HCT116 (cell line): ENCODE data around the gene FTO. TPM values are rescaled to one million over a fixed set of nuclear protein-coding genes. Genes with fewer than 3 reads are reported as not detected.

Experiments
- ATAC-seq: fragments of 200-7000 bp; cut with Tn5 transposase; 2 replicates; pipeline ENCODE4 v1.9.1; 2020; ENCODE audit warnings: mild to moderate bottlenecking, moderate library complexity
- BruUV-seq: library from RNA; stranded (reverse); fragments of 400-500 nt; replicated peaks from 2 replicates; lab custom pipeline; 2021; lab: Mats Ljungman, UMichigan
- CTCF ChIA-PET: fragments of 300-600 bp; sonication (Branson Sonifier 250); formaldehyde crosslinking; loops from one replicate; lab custom pipeline; 2021; ENCODE audit warnings: antibody characterized with exemption; lab: Charles Lee
- POLR2A ChIA-PET: fragments of 300-600, 350-600 bp; sonication (Branson Sonifier 250); formaldehyde crosslinking; loops from one replicate; lab custom pipeline; 2021; ENCODE audit warnings: antibody characterized with exemption; lab: Charles Lee
- RAD21 ChIA-PET, 2 experiments: fragments of 300-600 bp; sonication (Branson Sonifier 250); formaldehyde crosslinking; loops; one replicate each; lab custom pipeline; 2023; ENCODE audit warnings: low total read pairs in 2 of 2; ENCODE audit not compliant: uncharacterized antibody in 2 of 2, unreplicated experiment in 2 of 2, low non-redundant PET in 1 of 2; lab: Charles Lee
- DNase-seq: peaks from one replicate; pipeline ENCODE4 v3.0.0-alpha.2; 2010; ENCODE audit warnings: low read depth, low spot score
- H2AFZ ChIP-seq: fragments of 200-600 bp; shearing (Covaris generic), sonication (generic); 2 replicates; pipeline ENCODE4 v1.6.1; 2017; ENCODE audit warnings: low read depth, mixed run types, mixed read lengths, antibody characterized with exemption, low read length; ENCODE audit not compliant: poor library complexity, severe bottlenecking
- H3K27ac ChIP-seq: 2 replicates; pipeline ENCODE4 v1.5.1; 2012; ENCODE audit warnings: low read depth, low read length
- H3K27me3 ChIP-seq: fragments of 200-600 bp; sonication (generic); 2 replicates; pipeline ENCODE4 v1.6.1; 2016; ENCODE audit warnings: mixed run types, low read length, mixed read lengths; ENCODE audit not compliant: insufficient read depth
- H3K36me3 ChIP-seq, 2 experiments: fragments of 200-500 bp in 1 of 2; fragments of 200-600 bp in 1 of 2; sonication (Bioruptor generic) in 1 of 2; sonication (generic) in 1 of 2; 2 replicates each; pipeline versions ENCODE4 v1.5.1 to v1.6.1; 2014 to 2016; ENCODE audit warnings: low read length in 2 of 2, inconsistent platforms in 1 of 2, mixed read lengths in 1 of 2, mixed run types in 1 of 2; ENCODE audit not compliant: insufficient read depth in 2 of 2, control insufficient read depth in 1 of 2
- H3K4me1 ChIP-seq, 2 experiments: fragments of 200-600 bp in 1 of 2; sonication (generic) in 1 of 2; 2 replicates each; pipeline versions ENCODE4 v1.5.1 to v1.6.1; 2012 to 2017; ENCODE audit warnings: low read length in 2 of 2, inconsistent platforms in 1 of 2, mild to moderate bottlenecking in 1 of 2, mixed read lengths in 1 of 2, mixed run types in 1 of 2, moderate library complexity in 1 of 2; ENCODE audit not compliant: insufficient read depth in 2 of 2, control insufficient read depth in 1 of 2
- H3K4me2 ChIP-seq: fragments of 200-600 bp; sonication (generic); 2 replicates; pipeline ENCODE4 v1.6.1; 2017; ENCODE audit warnings: mixed run types, low read length, mixed read lengths
- H3K4me3 ChIP-seq, 2 experiments: fragments of 200-600 bp in 1 of 2; sonication (generic) in 1 of 2; replicated peaks in 1 of 2; 2 replicates each; pipeline ENCODE4 v1.5.1; 2011 to 2016; ENCODE audit warnings: low read length in 2 of 2, control low read depth in 1 of 2, low read depth in 1 of 2, mild to moderate bottlenecking in 1 of 2, mixed read lengths in 1 of 2, mixed run types in 1 of 2
- H3K79me2 ChIP-seq: fragments of 200-600 bp; sonication (generic); 2 replicates; pipeline ENCODE4 v1.6.1; 2017; ENCODE audit warnings: mild to moderate bottlenecking, mixed run types, low read length, moderate library complexity, mixed read lengths; ENCODE audit not compliant: insufficient read depth
- H3K9ac ChIP-seq: fragments of 200-600 bp; sonication (generic); 2 replicates; pipeline ENCODE4 v1.6.1; 2016; ENCODE audit warnings: low read length, mixed read lengths
- H3K9me2 ChIP-seq: fragments of 200-600 bp; sonication (generic), shearing (Covaris generic); 2 replicates; pipeline ENCODE4 v1.6.1; 2017; ENCODE audit warnings: mixed run types, mild to moderate bottlenecking, moderate library complexity; ENCODE audit not compliant: insufficient read depth
- H3K9me3 ChIP-seq, 2 experiments: fragments of 200-500 bp in 1 of 2; fragments of 200-600 bp in 1 of 2; sonication (Bioruptor generic) in 1 of 2; sonication (generic) in 1 of 2; 2 replicates each; pipeline ENCODE4 v1.6.1; 2014 to 2017; ENCODE audit warnings: low read length in 2 of 2, mixed read lengths in 2 of 2, inconsistent platforms in 1 of 2, low read depth in 1 of 2, mild to moderate bottlenecking in 1 of 2, mixed run types in 1 of 2, moderate library complexity in 1 of 2; ENCODE audit not compliant: control insufficient read depth in 1 of 2, insufficient read depth in 1 of 2
- H4K20me1 ChIP-seq: fragments of 200-600 bp; sonication (generic), shearing (Covaris generic); 2 replicates; pipeline ENCODE4 v1.6.1; 2017; ENCODE audit warnings: mixed run types, mild to moderate bottlenecking, moderate library complexity; ENCODE audit not compliant: insufficient read depth
- ATF3 ChIP-seq: IDR thresholded peaks from 2 replicates; pipeline ENCODE4 v1.6.1; 2012
- CBX3 ChIP-seq: IDR thresholded peaks from 2 replicates; pipeline ENCODE4 v1.6.1; 2012; ENCODE audit warnings: low read depth
- CEBPB ChIP-seq: IDR thresholded peaks from 2 replicates; pipeline ENCODE4 v1.6.1; 2012; ENCODE audit warnings: low read depth
- CTCF ChIP-seq, 3 experiments: fragments of 200-600 bp in 1 of 3; sonication (generic) in 1 of 3; IDR thresholded peaks in 2 of 3; conservative IDR thresholded peaks in 1 of 3; 2 replicates each; pipeline ENCODE4 v1.5.1; 2012 to 2017; ENCODE audit warnings: low read depth in 2 of 3, low read length in 2 of 3, antibody characterized with exemption in 1 of 3, borderline replicate concordance in 1 of 3, control low read depth in 1 of 3, mild to moderate bottlenecking in 1 of 3, mixed read lengths in 1 of 3, mixed run types in 1 of 3, moderate library complexity in 1 of 3; ENCODE audit not compliant: insufficient read depth in 1 of 3
- EGR1 ChIP-seq: IDR thresholded peaks from 2 replicates; pipeline ENCODE4 v1.6.1; 2012; ENCODE audit warnings: low read depth
- ELF1 ChIP-seq: IDR thresholded peaks from 2 replicates; pipeline ENCODE4 v1.6.1; 2012; ENCODE audit warnings: low read depth, borderline replicate concordance
- EZH2 ChIP-seq: fragments of 200-600 bp; sonication (generic); IDR thresholded peaks from 2 replicates; pipeline ENCODE4 v1.6.1; 2017; ENCODE audit warnings: antibody characterized with exemption, mixed run types
- EZH2phosphoT487 ChIP-seq: fragments of 200-600 bp; IDR thresholded peaks from 2 replicates; pipeline ENCODE4 v1.6.1; 2018; ENCODE audit warnings: antibody characterized with exemption, borderline replicate concordance
- FOSL1 ChIP-seq: IDR thresholded peaks from 2 replicates; pipeline ENCODE4 v1.6.1; 2012; ENCODE audit warnings: low read depth
- MAX ChIP-seq: IDR thresholded peaks from 2 replicates; pipeline ENCODE4 v1.6.1; 2012
- POLR2A ChIP-seq: IDR thresholded peaks from 2 replicates; pipeline ENCODE4 v1.7.0; 2011; ENCODE audit warnings: borderline replicate concordance; ENCODE audit not compliant: insufficient read depth, insufficient read length; ENCODE audit errors: extremely low read depth
- SIN3A ChIP-seq: IDR thresholded peaks from 2 replicates; pipeline ENCODE4 v1.6.1; 2012; ENCODE audit warnings: low read depth
- SP1 ChIP-seq: IDR thresholded peaks from 2 replicates; pipeline ENCODE4 v1.6.1; 2012; ENCODE audit warnings: low read depth
- TCF7L2 ChIP-seq: IDR thresholded peaks from 2 replicates; pipeline ENCODE4 v1.7.0; 2011; ENCODE audit warnings: borderline replicate concordance, inconsistent platforms; ENCODE audit not compliant: insufficient read depth, insufficient read length; ENCODE audit errors: extremely low read depth
- YY1 ChIP-seq: IDR thresholded peaks from 2 replicates; pipeline ENCODE4 v1.6.1; 2011; ENCODE audit warnings: low read length, low read depth, moderate library complexity, mild to moderate bottlenecking; ENCODE audit not compliant: insufficient replicate concordance; ENCODE audit errors: extremely low read depth
- ZBTB33 ChIP-seq: IDR thresholded peaks from 2 replicates; pipeline ENCODE4 v1.6.1; 2011; ENCODE audit warnings: mild to moderate bottlenecking, low read length, moderate library complexity; ENCODE audit not compliant: insufficient replicate concordance; ENCODE audit errors: extremely low read depth
- ZNF274 ChIP-seq: fragments of 200-500 bp; sonication (Bioruptor generic); IDR thresholded peaks from 2 replicates; pipeline ENCODE4 v1.6.1; 2014; ENCODE audit warnings: mild to moderate bottlenecking, low read depth, low read length, inconsistent platforms
- intact Hi-C: fragments of 100-400 bp; cut with micrococcal nuclease; formaldehyde crosslinking; loops from 2 replicates; pipeline ENCODE4 v1.10.0; 2022
- total RNA-seq: library from RNA; stranded (reverse); gene quantifications from one replicate; pipeline ENCODE4 v1.2.1, GENCODE V29; 2021; ENCODE audit not compliant: unreplicated experiment

FTO gene
- total RNA-seq, 1 experiment from 2014 or later: 55.2 TPM

- Histone ChIP-seq H2AFZ (no peak overlapping the region), H3K9me3 (no peaks in the 10 kb centered on the region), H3K4me3 (no peak overlapping the region), H3K79me2 (no peaks in the 10 kb centered on the region), H3K9ac (no peak overlapping the region), H3K27me3 (no peaks in the 10 kb centered on the region)
- intact Hi-C loops: no loop called here
- POLR2A ChIA-PET: no interaction called here
- TF ChIP-seq EGR1 (no peak), FOSL1 (no peak), CEBPB (no peak)
- TF ChIP-seq, all 23 proteins: peak for 0
- Histone ChIP-seq H3K27ac (no peak overlapping the region), H3K9me2 (no peaks in the 10 kb centered on the region), H4K20me1 (no peaks in the 10 kb centered on the region), H3K36me3 (no peaks in the 10 kb centered on the region), H3K4me1 (no peaks in the 10 kb centered on the region), H3K4me2 (no peak overlapping the region)
- RAD21 ChIA-PET: no interaction called here
- no TSS peak for BruUV-seq
- ATAC-seq: no peak
- CTCF ChIA-PET: no interaction called here
- no peak for DNase-seq
These were observed 144.5 kb downstream of the FTO start for GRCh38 chr16:53848277-53848942.

GRCh38 chr16:53848950-53849349 is 145.0 kb downstream of the FTO start:
- H3K9me3 ChIP-seq: no peaks in the 10 kb centered on the region
- H3K4me2 ChIP-seq: no peak overlapping the region
- H3K79me2 ChIP-seq: no peaks in the 10 kb centered on the region
- H3K9ac ChIP-seq: no peak overlapping the region
- no peak overlapping the region for H3K27ac ChIP-seq
- ChIA-PET RAD21 (no interaction called here), CTCF (no interaction called here), POLR2A (no interaction called here)
- no peaks in the 10 kb centered on the region for H4K20me1 ChIP-seq
- H3K9me2 ChIP-seq: no peaks in the 10 kb centered on the region
- no peak for DNase-seq
- intact Hi-C loops: no loop called here
- BruUV-seq: no TSS peak
- no peaks in the 10 kb centered on the region for H3K27me3 ChIP-seq
- no peaks in the 10 kb centered on the region for H3K36me3 ChIP-seq
- no peak overlapping the region for H2AFZ ChIP-seq
- no peak for ATAC-seq
- H3K4me1 ChIP-seq: no peaks in the 10 kb centered on the region
- no peak overlapping the region for H3K4me3 ChIP-seq
- no peak for TF ChIP-seq ZNF274
- TF ChIP-seq POLR2A: no peak
- TF ChIP-seq CEBPB: no peak
- no peak for TF ChIP-seq FOSL1
- no peak for TF ChIP-seq ZBTB33
- TF ChIP-seq ATF3: no peak
- no peak for TF ChIP-seq SP1
- no peak for TF ChIP-seq CBX3
- TF ChIP-seq TCF7L2: no peak
- TF ChIP-seq EZH2phosphoT487: no peak
- TF ChIP-seq MAX: no peak
- TF ChIP-seq YY1: no peak
- no peak for TF ChIP-seq ELF1
- TF ChIP-seq EZH2: no peak
- TF ChIP-seq SIN3A: no peak
- TF ChIP-seq CTCF (IDR thresholded peaks at IDR 0.05 in 2 of 3, conservative IDR thresholded peaks at IDR 0.05 in 1 of 3; ENCODE audit: borderline replicate concordance in 1 of 3, insufficient read depth in 1 of 3, low read depth in 2 of 3, low read length in 2 of 3): no peak
